Adrenal gland (tissue), 5 donors: Measurements from ENCODE around the gene APBB2.

Source experiments
- CTCF ChIP-seq, 6 experiments: fragments of 450-650 bp in 4 of 6; fragments of 200-600 bp in 2 of 6; sonication (generic) in 1 of 6; IDR thresholded peaks; 1 replicate in 5 of 6; 2 replicates in 1 of 6; pipeline versions ENCODE4 v1.5.1 to v1.8.0; 2016 to 2021; ENCODE audit warnings: antibody characterized with exemption in 6 of 6, mild to moderate bottlenecking in 2 of 6, moderate library complexity in 1 of 6
- POLR2A ChIP-seq, 2 donors: fragments of 450-650 bp; IDR thresholded peaks; one replicate each; pipeline ENCODE4 v1.6.1; 2017; ENCODE audit warnings: antibody characterized with exemption in 2 of 2, mild to moderate bottlenecking in 2 of 2, moderate library complexity in 1 of 2
- donor health status: DM: no; HTN: no; CAD: no.

DNA sequence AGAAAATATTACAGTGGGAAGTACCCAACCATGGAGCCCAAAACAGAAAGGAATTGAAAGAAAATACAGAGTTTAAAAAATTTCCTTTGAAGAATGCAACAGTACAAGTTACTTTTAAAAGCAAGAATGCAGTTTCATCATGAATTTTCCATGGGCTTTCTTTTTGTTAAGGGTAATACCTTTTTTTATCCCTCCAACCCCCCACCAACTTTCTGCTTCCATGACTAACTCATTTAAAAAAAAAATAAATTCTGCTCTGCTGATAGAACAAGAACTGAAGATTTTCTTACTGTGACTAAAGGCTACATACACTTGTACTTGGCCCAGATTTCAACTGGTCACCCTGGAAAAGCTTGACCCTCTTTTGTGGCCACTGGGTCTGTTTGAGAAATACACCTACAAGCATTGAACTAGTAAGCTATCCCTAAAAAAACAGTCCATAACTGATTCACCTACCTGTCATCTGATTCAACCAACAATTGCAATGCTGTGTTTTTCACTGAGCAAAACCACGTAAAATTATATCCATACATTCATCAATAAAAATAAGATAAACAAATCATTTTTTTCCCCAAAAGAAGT is 250.4 kb downstream of the APBB2 start:
- TF ChIP-seq CTCF (IDR thresholded peaks at IDR 0.05) (no peak), POLR2A (IDR thresholded peaks at IDR 0.05) (no peak)
